Measurements from ENCODE around the gene ATP5PB.

DNA sequence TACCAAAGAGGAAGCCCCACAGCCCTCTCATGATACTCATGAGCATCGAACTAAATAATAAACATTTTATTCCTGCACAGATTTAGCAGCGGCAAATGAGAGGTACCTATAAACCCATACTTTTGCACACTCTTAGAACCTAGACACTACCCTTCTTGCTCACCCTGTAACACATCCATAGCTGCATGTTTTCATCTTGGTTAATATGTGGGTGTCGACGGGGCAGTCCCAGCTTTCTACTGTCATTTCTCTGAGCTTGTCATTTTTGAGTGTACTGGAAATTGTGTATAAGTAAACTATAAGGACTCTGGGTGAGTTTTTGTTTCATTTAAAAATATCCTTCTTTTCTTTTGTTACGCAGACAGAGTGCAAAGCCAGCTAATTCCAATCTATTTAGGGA is 47.2 kb upstream of the ATP5PB start:
- TF ChIP-seq POLR2A (IDR thresholded peaks at IDR 0.05; ENCODE audit: low read length) (no peak), GATA1 (IDR thresholded peaks at IDR 0.05; ENCODE audit: low read depth, low read length) (no peak)

Measured in erythroblast (primary cell).